Superior temporal gyrus (tissue), 1 donor: Measurements from ENCODE around the gene THOP1.

Source experiments
- DNase-seq: peaks from one replicate; pipeline ENCODE4 v3.0.0-alpha.2; 2016; ENCODE audit errors: extremely low spot score

THOP1 gene

GRCh38 chr19:2762783-2763496 is 22.4 kb upstream of the THOP1 start:
- DNase-seq = no peak

DNA sequence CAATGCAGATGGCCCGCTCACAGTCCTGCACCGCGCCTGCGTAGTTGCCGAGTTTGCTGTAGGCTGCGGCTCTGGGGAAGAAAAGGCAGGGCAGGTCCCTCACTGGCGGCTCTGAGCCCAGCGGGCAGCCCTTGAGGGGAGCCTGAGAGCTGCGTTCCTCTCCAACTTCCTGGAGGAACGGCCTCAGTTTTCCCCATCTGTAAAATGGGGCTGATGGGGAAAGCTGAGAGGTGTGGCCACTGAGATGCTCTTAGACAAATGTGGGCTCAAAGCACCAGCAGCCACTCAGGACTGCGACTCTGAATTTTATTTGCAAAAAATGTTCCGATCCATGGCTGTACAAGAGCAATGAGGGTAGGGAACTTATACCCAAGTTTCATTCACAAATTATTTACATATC is 21.6 kb upstream of the THOP1 start:
- no peak for DNase-seq

DNA sequence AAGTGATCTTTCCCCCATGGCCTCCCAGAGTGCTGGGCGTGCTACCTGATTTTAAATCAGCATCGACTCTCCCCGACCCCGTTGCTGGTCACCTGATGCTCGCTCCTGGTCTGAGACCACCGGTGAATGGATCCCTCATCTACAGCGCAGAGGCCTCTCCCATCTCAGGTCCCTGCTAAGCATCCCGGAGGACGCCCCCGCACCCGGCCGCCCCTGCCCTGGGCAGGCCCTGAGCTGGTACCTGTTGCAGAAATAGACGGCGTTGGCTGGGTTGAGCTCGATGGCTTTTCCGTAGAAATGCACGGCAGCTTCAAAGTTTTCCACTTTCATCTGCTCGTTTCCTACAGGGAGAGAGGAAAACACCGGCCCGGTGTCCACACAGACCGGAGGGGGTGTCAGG is 20.4 kb upstream of the THOP1 start:
- DNase-seq = no peak

GRCh38 chr19:2765376-2765775 is 19.9 kb upstream of the THOP1 start:
- no peak for DNase-seq

DNA sequence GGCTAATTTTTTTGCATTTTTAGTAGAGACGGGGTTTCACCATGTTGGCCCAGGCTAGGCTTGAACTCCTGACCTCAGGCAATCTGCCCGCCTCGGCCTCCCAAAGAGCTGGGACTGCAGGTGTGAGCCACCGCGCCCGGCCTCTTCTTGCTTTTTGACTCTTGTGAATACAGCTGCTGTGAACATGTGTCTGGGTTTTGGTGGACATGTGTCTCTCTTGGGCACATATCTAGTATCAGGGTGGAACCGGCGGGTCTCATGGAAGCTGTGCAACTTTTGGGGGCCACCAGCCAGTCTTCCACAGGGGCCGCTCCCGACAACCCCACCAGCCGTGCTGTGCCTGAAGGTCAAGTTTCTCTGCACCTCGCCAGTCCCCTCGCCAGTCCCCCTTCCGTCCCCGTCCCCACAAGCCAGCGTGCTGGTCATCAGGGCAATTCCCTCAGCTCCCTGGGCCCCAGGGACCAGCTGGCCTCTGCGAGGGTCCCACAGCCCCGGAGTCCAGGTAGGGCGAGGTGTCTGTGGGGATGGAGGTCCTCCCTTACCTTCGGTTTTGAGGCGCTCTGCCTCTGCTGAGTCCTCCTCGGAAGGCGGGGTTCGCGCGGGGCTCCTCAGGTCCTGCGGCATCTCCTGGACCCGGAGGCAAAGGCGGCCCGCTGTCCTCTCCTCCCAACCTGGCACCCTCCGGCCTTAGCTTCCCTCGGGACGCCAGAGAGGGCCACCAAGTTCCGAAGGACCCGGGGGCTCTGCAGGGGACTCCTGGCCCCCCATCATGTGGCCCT is 18.5 kb upstream of the THOP1 start:
- DNase-seq = no peak

GRCh38 chr19:2767688-2768087 is 17.6 kb upstream of the THOP1 start:
- no peak for DNase-seq

GRCh38 chr19:2768365-2769132 is 16.8 kb upstream of the THOP1 start:
- DNase-seq = no peak

DNA sequence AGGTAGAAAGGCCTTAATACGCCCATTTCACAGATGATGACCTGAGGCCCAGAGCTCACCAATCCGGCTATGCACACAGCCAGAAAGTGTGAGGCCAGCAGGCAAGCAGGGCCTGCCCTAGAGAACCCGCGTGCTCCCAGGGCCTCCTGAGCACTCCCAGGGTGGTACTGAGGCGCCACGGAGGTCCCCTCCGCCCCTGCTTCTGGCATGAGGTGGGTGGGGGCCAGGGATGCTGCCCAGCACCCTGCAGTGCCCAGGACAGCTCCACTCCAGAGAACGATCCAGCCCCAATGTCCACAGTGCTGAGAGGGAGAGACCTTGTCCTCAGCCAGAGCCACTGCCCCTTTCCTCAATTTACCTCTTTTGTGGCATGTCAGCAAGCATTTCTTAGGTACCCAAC is 16.1 kb upstream of the THOP1 start:
- no peak for DNase-seq

DNA sequence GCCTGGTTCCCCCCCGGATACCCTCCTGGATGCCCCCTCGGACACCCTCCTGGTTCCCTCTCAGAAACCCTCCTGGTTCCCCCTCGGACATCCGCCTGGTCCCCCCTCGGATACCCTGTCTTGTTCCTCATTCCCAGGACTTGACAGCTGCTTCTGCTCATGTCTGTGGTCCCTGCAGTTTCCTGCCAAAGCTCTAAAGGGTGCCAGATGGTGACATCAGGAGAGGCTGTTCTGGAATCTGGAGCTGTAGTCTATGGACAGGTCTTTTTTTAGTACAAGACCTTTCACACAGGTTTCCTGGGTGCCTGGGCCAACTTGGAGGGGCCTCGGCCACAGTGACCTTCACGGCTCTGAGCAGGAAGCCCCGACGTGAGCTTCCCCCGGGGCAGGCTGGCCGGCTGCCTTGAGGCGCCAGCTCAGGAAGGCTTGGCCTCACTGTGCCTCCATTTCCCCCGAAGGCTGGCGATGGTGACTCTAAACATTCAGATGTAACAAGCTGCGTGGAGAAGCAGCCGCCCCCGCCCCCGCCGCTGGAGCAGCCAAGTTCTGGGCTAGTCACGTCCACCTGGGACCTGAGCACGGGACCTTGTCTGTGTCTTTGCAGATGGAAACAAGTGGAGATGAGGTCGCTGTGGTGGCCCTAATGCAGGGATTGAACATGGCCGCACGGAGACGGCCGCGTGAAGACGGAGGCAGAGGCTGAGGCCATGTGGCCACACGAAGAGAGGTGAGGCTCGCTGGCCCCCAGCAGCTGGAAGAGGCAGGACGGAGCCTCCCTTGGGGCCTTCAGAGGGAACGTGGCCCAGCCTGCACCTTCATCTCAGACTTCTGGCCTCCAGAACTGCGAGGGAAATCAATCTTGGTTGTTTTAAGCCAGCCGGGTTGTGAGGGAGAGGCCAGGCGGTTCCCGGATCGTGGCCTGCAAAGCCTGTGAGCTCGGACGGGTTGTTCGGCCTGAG is 15.0 kb upstream of the THOP1 start:
- DNase-seq = no peak

DNA sequence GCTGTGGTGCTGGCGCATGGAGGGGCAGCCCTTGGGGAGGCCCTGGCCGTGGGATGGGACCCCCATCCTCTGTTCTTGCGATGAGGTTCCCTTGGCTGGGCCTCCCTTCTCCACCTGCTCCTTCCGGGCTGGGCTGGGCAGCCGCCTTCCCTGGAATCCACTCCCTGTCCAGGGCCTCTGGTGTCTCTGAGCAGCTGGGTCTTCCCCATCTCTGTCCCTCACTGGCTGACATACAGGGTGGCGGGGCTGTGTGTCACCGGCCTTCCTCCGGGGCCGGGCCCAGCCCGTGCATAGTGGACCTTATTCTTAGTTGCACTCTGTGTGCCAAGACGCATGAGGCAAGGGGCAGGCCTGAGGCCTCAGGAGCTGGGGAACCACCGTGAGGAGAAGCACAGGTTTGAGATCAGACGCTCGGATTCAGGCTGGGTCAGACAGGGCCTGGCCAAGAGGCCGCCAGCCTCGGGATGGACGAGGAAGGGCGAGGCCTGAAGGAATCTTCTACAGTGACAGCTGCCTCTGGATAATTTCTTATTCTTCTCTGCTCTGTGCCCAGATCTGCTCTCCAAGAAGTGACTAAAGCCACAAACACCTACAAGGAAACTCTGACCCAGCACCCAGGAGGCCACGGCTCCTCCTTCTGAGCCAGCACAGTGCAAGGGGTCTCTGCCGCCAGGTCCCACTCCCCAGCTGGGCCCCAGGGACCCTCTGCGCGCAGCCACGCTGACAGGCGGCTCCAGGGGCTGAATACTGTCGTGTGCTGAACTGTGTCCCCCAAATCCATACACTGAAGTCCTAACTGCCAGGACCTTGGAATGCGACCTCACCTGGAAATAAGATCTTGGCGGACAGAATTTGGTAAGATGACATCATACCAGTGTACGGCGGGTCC is 13.3 kb upstream of the THOP1 start:
- DNase-seq = no peak

GRCh38 chr19:2774083-2774679 is 11.1 kb upstream of the THOP1 start:
- no peak for DNase-seq

DNA sequence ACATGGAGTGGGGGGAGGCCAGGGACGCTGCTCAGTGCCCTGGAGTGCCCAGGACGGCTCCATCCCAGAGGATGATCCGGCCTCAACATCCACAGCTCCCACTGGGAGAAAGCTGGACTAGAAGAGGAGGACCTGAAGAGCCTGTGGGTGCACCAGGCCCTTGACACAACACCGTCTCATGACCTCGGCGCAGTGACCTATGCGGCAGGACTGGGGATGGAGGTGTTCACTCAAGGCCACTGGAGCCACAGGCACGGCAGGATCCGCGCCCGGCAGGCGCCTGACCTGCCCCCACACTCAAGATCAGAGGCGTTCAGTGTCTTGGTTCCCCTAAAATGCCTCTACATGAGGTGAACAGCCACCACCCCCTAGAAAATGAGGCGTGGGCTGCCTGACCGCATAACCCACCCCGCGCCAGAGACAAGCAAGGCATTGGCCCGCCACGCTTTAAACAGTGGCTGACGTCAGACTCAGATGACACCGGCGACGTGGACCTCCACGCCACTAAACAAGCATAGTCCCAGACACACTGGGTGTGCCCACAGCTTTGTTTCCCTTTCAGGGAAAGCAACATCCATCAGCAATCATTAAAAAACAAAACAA is 10.2 kb upstream of the THOP1 start:
- no peak for DNase-seq

GRCh38 chr19:2775556-2776430 is 9.5 kb upstream of the THOP1 start:
- DNase-seq = peak; percentile 39

DNA sequence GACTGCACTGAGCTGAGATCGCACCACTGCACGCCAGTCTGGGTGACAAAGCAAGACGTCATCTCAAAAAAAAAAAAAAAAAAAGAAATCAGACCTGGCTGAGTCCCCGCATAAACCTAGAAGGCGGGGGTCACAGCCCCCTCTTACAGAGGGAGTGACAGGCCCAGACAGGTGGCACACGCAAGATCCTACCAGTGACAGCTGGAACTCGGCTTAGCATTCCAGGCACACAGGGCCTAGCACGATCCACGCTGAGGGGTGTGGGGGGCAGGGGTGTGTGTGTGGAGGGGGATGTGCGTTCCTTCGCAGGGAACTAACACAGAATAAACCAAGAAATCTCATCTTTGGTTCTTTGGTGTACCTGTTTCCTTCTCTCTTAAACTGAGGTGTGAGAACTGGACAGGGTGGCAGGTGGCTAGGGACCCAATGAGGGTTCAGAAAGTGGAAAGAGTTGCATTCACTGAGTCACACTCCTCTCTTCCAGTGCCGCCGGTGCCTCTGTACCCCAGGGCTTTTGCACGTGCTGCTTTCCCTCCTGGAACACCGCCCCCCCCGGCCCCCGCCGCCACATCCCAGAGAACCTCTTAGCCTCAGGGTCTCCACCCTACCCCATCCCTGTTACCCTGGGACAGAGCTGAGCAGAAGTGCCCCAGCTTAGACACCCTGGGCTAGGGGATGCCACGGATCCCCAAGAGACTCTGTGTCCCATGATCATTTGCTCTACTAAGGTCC is 7.2 kb upstream of the THOP1 start:
- DNase-seq = no peak

GRCh38 chr19:2779121-2779740 is 6.1 kb upstream of the THOP1 start:
- DNase-seq = peak; percentile 72

GRCh38 chr19:2780284-2780683 is 5.0 kb upstream of the THOP1 start:
- DNase-seq = no peak

DNA sequence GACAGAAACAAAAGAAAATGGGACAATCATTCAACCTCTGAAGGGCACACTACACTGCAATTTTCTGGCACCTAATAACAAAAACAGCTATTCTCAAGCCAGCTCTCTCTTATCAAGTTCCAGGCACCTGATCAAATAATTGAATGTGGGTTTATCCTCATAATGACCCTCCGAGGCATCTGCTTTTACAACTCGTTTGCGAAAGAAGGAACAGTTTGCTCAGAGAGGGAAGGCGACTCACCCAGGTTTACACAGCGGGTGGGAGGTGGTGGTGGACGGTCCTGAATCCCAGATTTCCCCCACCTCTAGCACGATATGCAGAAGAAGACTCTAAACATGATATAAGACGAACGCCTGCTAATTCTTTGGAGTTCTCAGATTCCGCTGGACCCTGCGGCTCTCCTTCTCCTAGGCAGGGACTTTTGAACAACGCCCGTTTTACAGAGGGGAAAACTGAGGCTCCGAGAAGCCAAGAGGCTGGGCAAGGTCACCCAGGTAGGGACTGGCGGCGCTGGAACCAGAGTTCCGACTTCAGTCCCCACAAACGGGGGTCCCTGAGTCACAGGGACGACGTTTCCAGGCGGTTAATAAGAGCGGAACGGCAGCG is 2.9 kb upstream of the THOP1 start:
- no peak for DNase-seq
